ENCODE data around the gene GSTT2.

GRCh38 chr22:24006207-24006913 lies 26.4 kb downstream of the GSTT2 start:
- no peak for TF ChIP-seq POLR2A (IDR thresholded peaks at IDR 0.05)
- no peak for TF ChIP-seq POLR2AphosphoS5 (IDR thresholded peaks at IDR 0.05)
- TF ChIP-seq CTCF (IDR thresholded peaks at IDR 0.05) = no peak

Data from gastroesophageal sphincter (tissue), 3 donors.